T follicular helper cell (primary cell): ENCODE data around the gene NTMT1.

Experiments used
- DNase-seq: peaks from one replicate; pipeline ENCODE4 v3.0.0-alpha.2; 2020; ENCODE audit warnings: low read depth

Gene NTMT1

DNA sequence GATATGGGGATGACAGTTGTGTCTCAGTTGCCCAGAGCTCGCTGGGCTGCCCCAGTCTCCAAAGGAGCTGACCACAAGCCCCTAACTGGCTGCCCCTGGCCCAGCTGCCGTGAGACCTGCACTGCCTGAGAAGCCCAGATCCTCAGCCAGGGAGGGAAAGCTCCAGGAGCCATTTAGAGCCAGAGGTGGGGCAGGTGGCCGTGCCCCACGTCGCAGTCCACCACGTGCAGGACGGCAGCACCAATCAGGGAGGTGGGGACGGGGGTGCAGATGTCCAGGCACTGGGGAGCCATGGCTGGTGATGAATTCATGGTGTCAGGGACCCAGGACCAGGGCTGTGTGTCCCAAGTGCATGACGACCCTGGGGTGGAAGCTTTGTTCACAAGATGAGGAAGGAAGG, 52.9 kb downstream of the NTMT1 start:
- DNase-seq = no peak

DNA sequence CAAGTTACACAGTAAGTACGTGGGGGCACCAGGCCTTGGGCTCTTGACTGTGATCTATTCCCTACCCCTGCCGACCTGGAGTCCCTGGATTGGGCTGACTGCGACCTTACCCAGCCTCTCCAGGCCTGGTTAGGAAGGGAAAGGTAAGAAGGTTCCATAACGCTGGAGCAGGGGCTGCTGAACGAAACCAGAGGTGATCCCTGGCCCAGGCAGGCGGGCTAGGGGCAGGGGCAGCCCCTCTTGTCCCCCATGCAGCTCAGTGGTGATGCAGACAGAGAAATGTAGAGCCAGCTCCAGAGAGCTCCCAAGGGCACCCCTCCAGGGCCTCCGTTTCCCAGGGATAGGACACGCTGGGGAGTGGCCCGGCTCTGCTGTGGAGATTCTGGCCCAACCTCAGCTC, 53.6 kb downstream of the NTMT1 start:
- no peak for DNase-seq

GRCh38 chr9:129681924-129682323, 56.0 kb downstream of the NTMT1 start:
- no peak for DNase-seq

DNA sequence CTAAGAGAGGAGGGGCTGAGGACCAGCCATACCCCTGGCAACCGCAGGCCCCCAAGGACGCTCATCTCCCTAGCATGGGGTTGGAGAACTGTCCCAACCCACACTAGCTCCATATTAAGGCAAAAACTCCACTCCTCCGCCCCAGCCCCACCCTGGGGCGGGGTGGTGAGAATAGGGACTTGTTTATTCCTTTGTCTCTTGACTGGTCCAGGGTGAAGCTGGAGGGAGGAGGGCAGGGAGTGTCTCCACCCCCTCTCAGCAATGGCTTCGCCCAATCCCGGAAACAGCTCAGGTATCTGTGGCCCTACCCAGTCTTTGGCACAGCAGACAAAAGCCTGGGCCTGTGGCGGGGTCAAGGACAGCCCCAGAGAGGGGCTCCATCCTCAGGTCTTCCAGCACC, 56.4 kb downstream of the NTMT1 start:
- no peak for DNase-seq

- no peak for DNase-seq
These were observed 59.4 kb downstream of the NTMT1 start for GRCh38 chr9:129685220-129685932.
